NCI-H1694 (cell line): ENCODE results near the gene C1QTNF5.
A peak's percentile ranks its signal among the peaks of the same experiment; 100 is the strongest.

Source experiments
- DNase-seq: peaks from one replicate; lab custom pipeline; 2025; lab: John Stamatoyannopoulos, UW

C1QTNF5 gene

DNA sequence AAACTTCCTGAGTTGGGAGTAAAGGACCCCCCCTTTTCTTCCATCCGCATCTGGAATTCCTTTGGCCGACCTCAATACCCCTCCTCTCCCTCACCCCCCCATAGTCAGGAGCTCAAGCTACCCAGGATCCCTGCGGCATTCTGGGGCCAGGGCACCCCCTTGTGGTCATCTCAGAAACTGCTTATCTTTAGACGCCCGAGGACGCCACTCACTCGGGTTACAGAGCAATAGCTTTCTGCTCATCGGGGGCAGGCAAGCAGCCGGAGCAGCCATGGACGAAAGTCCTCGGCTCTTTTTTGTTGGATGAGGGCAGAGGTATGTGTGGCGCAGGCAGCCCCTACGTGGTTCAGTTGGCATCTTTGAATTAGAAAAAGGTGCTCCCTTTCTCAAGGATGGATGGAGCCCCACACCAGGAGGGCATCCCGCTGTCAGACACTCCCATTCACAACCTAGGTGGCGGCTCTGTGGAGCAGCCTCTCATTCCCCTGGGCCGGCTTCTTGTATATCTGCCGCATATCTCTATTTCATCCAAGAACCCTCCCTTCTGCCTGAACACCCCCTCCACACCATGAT, 2.3 kb downstream of the C1QTNF5 start:
- no peak for DNase-seq

DNA sequence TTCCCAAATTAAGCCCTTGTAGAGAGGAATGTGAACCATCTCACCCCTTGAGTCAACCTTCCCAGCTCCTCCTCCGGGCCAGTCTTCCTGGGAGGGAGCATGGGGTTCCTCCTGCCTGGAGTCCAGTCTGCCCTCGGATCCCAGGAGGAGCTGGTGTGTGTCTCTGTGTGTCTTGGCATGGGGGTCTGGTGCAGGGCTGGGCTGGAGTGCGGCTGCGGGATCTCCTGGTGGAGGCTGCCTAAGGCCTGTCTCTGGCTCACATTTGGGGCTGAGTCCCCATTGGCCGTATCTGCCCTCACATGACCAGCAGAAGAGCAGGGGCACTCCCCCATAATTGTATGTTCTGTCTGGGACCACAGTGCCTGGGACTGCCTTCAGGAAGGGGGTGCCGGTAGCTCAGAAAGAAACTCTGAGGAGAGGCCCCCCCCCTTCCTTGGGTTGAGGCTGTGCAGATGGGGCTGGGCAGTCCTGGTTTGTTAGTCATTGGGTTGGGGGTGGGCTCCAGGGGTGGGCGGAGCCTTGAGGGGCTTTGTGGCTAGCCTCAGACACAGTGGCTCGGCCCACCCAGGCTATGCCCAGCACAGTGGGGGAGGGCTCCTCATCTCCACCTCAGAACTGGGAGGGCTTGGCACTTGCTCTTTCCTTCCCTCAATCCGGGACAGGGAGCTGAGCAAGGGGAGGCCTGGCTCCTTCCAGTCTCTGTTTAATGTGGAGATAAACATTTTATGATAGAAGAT, 2.9 kb downstream of the C1QTNF5 start:
- DNase-seq: no peak

DNA sequence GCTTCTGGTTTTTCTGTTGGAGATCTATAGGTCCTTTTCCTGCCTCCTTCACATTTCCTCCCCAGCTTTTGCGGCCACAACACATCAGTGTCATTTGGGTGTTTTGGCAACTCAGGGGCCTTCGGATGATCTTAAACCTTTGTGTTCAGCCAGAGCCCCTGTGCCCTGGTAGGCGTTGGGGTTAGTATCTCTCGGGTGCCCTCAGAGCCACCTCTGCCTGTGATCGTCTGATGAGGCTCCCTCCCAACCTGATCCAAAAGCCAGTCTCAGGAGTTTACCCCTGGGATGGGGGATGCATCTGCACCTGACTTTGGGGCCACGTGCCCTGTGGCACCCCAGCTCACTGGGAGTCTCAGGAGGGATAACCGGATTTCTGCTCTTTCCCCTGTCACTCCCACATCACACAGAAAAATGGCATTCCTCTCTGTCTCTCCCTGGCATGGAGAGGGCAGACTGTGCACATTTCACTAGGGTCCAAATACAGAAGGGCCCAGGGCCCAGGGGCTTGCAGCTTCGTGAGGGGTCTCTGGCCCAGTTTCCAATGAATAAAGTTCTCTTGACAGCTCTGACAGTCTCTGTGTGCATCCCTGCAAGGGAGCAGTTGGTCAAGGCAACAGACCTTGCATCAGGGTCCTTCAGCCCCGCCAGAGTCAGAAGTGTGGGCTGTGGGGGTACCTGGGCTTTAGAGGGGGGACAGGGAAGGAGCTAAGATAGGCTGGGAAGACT, 3.8 kb downstream of the C1QTNF5 start:
- DNase-seq: no peak

DNA sequence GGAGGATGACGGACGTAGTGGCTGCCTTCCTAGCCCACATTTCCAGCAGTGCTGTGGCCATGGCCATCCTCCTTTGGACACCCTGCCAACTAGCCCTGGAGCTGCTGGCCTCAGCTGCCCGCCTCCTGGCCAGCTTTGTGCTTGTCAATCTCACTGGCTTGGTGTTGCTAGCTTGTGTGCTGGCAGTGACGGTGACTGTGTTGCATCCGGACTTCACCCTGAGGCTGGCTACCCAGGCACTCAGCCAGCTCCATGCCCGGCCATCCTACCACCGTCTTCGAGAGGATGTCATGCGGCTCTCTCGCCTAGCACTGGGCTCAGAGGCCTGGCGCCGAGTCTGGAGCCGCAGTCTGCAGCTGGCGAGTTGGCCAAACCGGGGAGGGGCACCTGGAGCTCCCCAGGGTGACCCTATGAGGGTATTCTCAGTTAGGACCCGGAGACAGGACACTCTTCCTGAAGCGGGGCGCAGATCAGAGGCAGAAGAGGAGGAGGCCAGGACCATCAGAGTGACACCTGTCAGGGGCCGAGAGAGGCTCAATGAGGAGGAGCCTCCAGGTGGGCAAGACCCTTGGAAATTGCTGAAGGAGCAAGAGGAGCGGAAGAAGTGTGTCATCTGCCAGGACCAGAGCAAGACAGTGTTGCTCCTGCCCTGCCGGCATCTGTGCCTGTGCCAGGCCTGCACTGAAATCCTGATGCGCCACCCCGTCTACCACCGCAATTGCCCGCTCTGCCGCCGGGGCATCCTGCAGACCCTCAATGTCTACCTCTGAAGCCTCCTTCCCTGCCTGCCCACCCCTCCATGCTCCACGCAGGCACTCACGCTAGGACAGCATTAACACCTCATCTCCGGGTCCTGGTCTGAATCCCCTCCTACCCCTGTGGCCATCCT, 4.8 kb downstream of the C1QTNF5 start:
- DNase-seq: no peak

DNA sequence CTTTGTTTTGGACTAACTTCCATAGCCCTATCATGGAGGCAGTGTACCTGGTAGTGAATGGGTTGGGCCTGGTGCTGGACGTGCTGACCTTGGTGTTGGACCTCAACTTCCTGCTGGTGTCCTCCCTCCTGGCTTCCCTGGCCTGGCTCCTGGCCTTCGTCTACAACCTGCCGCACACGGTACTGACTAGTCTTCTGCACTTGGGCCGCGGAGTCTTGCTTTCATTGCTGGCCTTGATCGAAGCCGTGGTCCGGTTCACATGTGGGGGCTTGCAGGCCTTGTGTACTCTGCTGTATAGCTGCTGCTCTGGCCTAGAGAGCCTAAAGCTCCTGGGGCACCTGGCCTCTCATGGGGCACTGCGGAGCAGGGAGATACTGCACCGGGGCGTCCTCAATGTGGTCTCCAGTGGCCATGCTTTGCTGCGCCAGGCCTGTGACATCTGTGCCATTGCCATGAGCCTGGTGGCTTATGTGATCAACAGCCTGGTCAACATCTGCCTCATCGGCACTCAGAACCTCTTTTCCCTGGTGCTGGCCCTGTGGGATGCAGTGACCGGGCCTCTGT, 5.5 kb downstream of the C1QTNF5 start:
- DNase-seq: no peak

DNA sequence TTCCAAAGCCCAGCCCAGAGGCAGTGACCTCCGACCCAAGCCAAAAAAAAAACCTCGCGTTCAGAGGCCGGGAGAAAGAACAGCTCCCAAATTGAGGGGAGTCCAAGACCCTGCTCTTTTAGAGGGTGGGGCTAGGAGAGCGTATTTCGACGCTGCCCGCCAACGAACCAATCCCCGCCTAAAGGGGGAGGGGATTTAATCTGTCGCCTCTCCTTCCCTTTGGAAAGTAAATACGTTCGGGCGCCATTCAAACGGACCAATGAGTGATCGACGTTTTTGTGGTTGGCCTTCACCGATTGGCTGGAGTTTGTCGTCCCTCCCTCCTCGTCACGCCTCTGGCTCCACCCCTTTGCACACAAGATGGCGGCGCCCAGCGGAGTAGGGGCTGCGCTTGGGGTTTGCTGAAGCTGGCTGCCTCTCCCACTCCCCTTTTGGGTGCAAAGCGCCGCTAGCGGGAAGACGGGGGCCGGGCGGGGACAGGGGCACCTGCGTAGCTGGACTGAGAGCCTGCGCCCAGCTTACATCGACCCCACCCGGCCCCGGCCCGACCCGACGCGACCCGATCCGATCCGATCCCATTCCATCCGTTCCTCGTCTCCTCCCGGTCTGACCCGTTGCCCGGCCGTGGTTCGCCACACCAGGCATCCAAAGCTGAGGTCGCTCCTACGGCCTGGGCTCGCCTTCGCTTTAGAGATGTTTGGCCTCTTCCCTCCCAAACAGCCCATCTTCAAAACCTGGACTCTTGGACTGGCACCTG, 6.3 kb downstream of the C1QTNF5 start, which contains the start of gene RNF26:
Gene RNF26 (plus strand): TSS at position 354 of the 757 bp plus-strand sequence. CDS start 596 bp downstream, outside the sequence.
- DNase-seq: peak; percentile 87

DNA sequence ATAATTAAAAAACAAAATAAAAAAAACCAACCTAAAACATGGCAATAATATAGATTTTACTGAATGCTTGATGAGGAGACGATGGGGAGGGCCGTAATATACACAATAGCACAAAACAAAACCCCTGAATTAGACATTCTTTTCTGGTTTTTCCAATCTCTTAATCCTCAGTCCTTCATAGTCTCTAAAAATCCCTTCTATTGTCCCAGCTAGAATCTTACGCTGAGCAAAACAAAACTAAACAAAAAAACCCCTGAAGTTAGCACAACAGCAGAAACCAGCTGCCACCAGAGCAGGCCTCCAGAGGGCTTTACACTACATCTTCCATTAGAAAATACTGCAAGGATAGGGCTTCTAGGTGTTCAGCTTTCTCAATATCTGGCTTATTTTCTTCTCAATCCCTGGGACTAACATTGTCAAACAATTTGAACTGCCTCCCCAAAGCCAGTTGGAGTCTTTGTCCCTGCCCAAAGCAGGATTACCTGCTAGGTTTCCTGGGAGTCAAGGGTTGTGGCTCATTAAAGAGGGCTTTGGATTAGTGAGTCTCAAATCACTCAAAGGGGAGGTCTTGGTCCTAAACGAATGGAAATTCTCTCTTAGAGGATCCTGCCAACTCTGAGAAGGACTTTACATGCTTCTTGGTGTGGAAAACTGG, 8.4 kb downstream of the C1QTNF5 start:
- no peak for DNase-seq

DNA sequence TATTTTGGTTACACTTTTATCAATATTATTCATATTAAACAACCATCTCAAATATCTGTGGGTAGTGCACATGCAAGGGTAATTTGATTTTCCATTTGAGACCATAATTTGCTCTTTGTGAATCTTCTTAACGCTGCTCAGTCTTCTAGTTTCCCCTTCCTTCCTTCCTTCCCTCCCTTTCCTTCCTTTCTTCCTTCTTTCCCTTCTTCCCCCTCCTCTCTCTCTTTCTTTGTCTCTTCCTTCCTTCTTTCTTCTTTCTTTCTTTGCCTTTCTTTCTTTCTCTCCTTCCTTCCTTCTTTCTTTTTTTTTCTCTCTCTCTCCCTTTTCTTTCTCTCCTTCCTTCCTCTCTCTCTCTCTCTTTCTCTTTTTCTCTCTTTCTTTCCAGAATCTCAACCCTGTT, 10.4 kb downstream of the C1QTNF5 start:
- DNase-seq: no peak

DNA sequence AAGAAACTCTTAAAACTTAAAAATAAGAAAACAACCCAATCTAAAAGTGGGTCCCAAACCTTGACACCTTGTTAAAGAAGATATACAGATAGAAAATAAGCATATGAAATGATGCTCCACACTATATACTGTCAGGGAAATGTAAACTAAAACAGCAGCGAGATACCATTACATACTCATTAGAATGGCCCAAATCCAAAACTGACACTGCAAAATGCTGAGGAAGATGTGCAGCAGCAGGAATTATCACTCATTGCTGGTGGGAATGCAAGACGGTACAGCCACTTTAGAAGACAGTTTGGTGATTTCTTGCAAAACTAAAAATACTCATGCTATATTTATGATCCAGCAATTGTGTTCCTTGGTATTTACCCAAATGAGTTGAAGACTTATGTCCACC, 11.4 kb downstream of the C1QTNF5 start:
- DNase-seq: no peak

DNA sequence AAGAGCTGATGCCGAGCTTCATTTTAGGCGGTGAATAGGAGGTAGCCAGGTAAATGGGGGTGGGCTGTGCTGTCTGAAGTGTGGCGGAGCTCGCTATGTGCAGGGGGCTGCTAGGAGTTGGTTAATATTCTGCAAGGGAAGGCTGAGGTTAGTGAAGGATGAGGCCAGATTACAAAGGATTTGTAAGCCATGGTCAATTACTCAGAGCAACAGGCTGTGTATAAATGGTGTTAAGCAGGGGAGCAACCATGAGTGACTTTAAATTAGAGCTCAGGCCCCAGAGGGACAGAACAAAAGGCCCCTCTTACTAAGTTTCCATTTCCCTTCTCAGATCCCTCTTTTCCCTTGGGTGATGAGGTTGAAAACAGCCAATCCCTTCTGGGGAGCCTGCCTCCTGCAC, 16.5 kb downstream of the C1QTNF5 start:
- no peak for DNase-seq

DNA sequence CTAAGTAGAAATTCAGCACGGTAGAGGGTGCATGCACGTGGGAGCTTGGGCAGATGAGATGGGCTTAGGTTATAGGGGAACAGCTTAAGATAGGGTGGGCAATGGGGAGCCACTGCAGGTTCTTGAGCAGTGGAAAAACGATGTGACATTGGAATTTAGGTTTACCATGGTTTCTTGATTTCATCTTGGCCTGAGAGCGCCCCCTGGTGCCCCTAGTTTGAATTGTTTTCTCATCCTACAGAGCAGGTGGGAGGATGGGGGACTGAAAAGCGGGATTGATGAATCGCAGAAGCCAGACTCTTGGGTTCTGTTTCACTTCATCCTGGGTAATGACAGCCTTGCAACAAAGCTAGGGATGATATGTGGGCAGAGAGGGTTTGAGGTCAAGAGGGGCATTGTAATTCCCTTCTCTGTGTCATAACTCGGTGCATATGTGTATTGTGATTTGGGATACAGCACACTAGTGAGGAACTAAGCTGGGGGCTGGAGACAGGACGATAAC, 17.1 kb downstream of the C1QTNF5 start:
- DNase-seq: peak; percentile 29

DNA sequence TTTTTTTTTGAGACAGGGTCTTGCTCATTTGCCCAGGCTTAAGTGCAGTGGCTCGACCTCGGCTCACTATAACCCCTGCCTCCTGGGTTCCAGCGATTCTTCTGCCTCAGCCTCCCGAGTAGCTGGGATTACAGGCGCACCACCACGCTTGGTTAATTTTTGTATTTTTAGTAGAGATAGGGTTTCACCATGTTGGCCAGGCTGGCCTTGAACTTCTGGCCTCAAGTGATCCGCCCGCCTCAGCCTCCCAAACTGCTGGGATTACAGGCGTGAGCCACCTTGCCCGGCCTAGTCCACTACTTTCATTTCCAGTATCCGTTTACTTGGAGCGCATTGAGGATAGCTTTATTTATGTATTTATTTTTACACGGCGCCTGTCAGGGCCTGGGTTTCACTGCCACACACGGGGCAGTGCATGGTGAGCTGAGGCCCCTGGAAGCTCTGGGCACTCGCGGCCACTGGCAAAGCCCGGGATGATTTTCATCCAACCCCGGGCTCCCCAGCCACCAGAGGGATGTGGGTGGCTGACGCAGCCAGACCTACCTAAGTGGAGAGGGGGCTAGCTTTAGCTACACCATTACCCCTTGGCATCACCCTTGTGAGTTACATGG, 17.7 kb downstream of the C1QTNF5 start:
- DNase-seq: no peak

DNA sequence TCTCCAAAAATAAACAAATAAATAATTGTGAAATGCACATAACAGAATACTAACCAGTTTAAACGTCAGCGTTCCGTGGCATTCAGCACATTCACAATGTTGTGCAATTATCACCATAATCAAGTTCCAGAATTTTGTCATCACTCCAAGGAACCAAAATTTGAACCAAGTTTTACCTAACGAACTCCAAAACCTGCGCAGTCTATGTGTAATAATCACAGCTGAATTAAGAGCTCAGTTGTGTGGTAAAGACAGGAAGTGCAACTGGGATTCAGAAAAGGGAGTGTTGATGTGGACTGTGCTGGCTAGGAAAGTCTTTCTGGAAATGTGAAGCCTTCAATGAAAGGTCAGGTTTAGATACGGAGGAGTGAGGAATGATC, 18.3 kb downstream of the C1QTNF5 start:
- DNase-seq: no peak

DNA sequence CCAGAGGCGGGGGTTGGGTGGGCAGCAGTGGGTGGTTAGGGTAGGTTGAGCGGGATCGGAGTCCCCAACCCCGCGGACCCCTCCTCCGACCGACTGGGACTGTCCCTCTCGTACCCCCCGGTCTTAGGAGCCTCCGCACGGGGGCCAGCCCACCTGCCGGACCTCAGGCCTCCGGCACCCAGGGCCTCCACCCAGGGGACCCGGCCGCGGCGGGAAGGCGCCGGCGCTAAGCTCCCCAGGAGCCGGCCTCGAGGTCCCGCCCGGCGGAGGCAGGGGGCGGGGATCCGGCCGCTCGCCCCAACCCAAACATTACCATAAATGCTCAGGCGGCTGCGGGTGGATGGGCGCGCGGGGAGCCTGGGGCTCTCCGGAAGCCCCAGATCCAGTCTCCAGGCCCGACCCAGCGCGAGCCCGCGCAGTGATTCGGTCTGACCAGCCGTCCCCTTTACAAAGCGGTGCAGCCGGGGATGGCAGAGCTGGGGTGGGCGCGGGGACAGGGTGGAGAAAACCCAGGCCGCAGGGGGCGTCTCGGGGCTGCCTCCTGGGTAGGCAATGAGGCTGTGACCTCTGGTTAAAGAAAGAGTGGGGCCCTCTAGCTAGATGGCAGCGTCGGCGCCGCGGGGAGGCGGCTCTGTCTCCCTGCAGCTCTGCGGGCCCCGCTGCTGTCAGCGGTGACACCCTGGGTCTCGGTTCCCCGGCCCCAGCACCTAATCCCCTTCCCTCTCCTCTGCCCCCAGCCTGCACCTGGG, 19.7 kb downstream of the C1QTNF5 start:
- no peak for DNase-seq

DNA sequence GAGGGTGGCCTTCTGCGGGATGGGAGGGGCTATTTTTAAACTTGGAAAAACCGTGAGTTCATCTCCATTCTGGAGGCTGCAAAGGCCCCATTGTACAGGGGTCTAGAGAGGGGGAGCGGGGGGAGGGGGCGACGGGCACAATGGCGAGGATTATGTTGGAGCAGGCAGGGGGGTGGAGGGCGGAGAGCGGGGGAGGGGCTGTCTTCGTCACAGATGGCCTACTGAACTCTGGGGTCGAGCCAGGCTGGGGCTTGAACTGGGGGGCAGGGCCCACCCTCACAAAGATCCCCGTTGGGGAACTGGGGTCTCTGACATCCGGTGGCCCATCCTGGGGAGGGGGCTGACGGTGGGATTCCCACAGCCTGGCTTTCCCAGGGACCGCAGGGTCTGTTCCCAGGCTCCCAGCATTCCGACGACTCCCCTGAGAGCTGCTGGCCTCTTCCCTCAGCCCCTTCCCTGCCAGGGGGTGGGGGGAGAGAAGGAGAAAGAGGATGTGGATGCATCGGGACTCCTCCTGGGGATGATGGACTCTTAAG, 20.4 kb downstream of the C1QTNF5 start:
- no peak for DNase-seq

DNA sequence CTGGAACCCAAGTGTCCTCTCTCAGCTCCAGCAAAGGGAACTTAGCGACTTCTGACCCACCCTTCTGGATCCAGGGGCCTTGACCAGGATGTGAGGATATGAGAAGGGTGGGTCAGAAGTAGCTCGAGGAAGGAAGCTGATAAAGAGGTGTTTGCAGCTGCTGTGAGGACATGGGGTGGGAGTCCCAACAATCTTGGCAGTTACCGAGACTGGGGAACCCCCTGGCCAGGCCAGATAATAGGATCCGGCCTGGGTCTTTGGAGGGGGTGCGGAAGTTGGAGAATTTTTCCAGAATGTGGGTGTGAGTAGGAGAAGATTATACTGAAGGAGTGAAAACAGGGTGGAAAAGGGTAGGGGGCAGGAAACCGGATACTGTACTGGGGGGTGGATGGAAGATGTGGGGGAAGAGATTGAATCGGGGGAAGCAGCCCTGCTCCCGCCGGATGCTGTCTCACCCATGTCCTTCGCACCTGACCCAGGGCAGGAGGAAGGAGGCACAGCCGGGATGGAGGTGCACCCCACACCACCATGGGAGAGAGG, 20.9 kb downstream of the C1QTNF5 start:
- no peak for DNase-seq

DNA sequence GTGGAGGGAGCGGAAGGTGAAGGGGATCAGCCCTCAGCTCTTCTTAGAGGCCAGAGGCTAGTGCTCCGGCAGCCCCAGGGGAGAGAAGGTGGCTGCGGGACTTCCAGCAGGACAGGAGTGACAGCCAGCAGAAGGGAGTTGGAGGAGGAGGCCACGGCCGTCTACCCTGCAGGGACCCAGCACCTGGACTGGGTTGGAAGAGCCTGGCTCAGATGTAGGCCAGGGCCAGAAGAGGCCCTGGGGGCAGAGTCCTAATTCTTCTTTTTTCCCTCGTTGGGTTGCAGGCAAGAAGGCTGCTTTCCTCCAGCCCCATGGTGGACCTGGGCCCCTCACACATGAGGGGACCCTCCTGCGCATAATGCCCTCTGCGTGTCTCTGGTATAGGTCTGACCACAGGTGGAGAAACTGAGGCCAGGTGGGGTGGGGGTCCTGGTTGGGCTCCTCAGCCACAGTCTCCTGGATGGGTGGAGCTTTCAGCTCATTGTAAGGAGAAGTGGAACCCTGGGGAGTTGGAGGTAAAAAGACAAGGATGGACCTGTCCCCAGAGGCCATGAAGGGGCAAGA, 21.5 kb downstream of the C1QTNF5 start:
- DNase-seq: no peak
